Dendritic cell treated with granulocyte-macrophage colony-stimulating factor and Interleukin-4, amounts not matched to agents 40 ng/mL and 50 ng/mL, for 4 days (primary cell): ENCODE results near the gene ZFAND3.

Source experiments
- H3K27ac Mint-ChIP-seq: one replicate; pipeline ENCODE4 v1.8.0; 2022; ENCODE audit warnings: mild to moderate bottlenecking, mixed read lengths
- H3K27me3 Mint-ChIP-seq: one replicate; pipeline ENCODE4 v1.8.0; 2022; ENCODE audit warnings: mild to moderate bottlenecking, mixed read lengths
- H3K36me3 Mint-ChIP-seq: one replicate; pipeline ENCODE4 v1.8.0; 2022; ENCODE audit warnings: low read depth, mixed read lengths
- H3K4me1 Mint-ChIP-seq: one replicate; pipeline ENCODE4 v1.8.0; 2022; ENCODE audit warnings: low read depth, mixed read lengths
- H3K4me3 Mint-ChIP-seq: one replicate; pipeline ENCODE4 v1.8.0; 2022; ENCODE audit warnings: mild to moderate bottlenecking, moderate library complexity, mixed read lengths
- H3K9me3 Mint-ChIP-seq: one replicate; pipeline ENCODE4 v1.8.0; 2022; ENCODE audit warnings: mixed read lengths
- intact Hi-C: fragments of 100-400 bp; cut with micrococcal nuclease; formaldehyde crosslinking; loops from one replicate; pipeline ENCODE4 v1.15.0; 2022

The ZFAND3 gene

GRCh38 chr6:38092465-38092864 lies 272.9 kb downstream of the ZFAND3 start:
- intact Hi-C loops, result no loop called here
- H3K4me1 Mint-ChIP-seq, result peaks cover 18% of the 10 kb centered on the region
- H3K36me3 Mint-ChIP-seq, result peaks cover 19% of the 10 kb centered on the region
- H3K9me3 Mint-ChIP-seq, result no peaks in the 10 kb centered on the region
- no peak overlapping the region for H3K27ac Mint-ChIP-seq
- no peak overlapping the region for H3K4me3 Mint-ChIP-seq
- no peaks in the 10 kb centered on the region for H3K27me3 Mint-ChIP-seq

DNA sequence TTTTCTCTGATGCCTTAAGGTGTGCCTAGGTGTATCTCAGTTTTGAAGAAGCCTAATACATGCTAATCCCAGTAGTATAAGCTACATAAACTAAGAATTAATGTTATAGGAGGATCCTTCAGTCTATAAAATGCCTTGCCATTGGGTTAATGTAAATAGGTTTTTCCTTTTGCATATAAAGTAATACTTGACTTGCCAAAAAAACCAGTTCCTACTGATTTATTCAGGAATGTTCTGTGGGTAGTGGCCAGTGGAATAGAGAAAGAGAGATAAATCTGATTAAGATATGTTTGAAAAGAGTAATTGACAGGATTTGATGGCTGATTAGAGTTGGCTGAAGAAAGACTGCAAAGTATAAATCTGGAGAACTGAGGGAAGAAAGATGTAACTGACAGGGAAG lies 273.4 kb downstream of the ZFAND3 start:
- Mint-ChIP-seq H3K27me3 (no peaks in the 10 kb centered on the region), H3K4me1 (peaks cover 16% of the 10 kb centered on the region), H3K4me3 (no peak overlapping the region), H3K36me3 (peaks cover 16% of the 10 kb centered on the region), H3K9me3 (no peaks in the 10 kb centered on the region), H3K27ac (no peak overlapping the region)
- intact Hi-C loops, result no loop called here

DNA sequence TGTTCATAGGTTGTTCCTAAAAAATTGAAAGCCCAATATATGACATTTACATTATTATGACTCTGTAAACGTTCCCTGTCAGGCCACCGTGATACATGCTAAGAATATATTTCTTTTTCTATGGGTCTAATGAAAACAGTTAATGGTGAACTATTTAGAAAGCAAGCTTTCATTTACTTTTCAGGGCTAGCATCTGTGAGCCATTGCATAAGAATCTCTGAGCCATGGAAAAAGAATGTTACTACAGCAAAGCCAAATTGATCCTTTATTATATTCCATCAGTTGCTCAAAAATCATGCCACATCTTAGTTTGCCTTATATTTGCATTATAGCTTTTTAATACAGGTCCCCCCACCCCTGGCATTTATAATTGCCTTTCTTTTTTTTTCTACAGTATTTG lies 275.5 kb downstream of the ZFAND3 start:
- Mint-ChIP-seq H3K4me3 (no peak overlapping the region), H3K36me3 (peaks cover 13% of the 10 kb centered on the region), H3K27me3 (no peaks in the 10 kb centered on the region), H3K9me3 (no peaks in the 10 kb centered on the region), H3K4me1 (no peaks in the 10 kb centered on the region), H3K27ac (no peak overlapping the region)
- intact Hi-C loops, result no loop called here

GRCh38 chr6:38099221-38099620 lies 279.7 kb downstream of the ZFAND3 start:
- intact Hi-C loops, result no loop called here

DNA sequence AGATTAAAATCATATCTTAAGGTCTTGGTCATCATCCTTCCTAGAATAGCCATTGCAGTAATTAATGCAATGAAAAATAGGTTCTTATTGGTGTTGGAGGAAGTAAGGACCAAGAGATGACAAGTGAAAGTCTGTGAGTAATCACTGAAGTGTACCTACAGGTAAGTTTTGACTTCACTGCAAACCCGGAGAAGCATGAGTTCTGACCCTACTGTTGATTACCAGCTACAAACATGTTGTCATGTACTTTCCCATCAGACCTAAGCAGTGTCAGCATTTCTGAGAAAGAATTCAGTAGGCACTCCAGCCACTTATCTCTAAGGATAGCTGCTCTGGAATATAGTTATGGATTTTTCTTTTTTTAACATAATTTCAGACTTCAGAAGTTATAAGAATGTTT lies 280.9 kb downstream of the ZFAND3 start:
- Mint-ChIP-seq H3K4me1 (peaks cover 5% of the 10 kb centered on the region), H3K9me3 (no peaks in the 10 kb centered on the region), H3K36me3 (peaks cover 13% of the 10 kb centered on the region), H3K4me3 (no peak overlapping the region), H3K27me3 (no peaks in the 10 kb centered on the region), H3K27ac (no peak overlapping the region)
- intact Hi-C loops, result no loop called here

More at GRCh38 chr6:38099221-38099620, 279.7 kb downstream of the ZFAND3 start:
- Mint-ChIP-seq H3K9me3 (no peaks in the 10 kb centered on the region), H3K27me3 (no peaks in the 10 kb centered on the region), H3K36me3 (peaks cover 12% of the 10 kb centered on the region), H3K4me1 (peaks cover 5% of the 10 kb centered on the region), H3K27ac (no peak overlapping the region), H3K4me3 (no peak overlapping the region)

GRCh38 chr6:38103921-38104320 lies 284.4 kb downstream of the ZFAND3 start:
- H3K27ac Mint-ChIP-seq, result no peak overlapping the region
- intact Hi-C loops, result no loop called here
- no peaks in the 10 kb centered on the region for H3K9me3 Mint-ChIP-seq

DNA sequence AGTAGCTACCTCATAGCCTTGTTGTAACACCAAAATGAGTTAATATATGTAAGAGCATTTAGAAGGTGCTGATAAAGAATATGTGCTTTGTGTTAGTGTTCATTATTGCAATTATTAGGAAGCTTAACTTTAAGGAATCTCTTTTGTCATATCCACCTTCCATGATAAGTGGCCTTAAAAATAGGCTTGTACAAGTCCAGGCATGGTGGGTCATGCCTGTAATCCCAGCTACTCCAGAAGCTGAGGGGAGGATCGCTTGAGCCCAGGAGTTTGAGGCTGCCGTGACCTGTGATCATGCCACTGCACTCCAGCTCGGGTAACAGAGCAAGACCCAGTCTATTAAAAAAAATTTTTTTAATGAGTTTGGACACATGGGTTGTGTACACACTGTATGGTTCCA lies 285.5 kb downstream of the ZFAND3 start:
- Mint-ChIP-seq H3K4me1 (peaks cover 5% of the 10 kb centered on the region), H3K27me3 (no peaks in the 10 kb centered on the region), H3K4me3 (no peak overlapping the region), H3K36me3 (peaks cover 38% of the 10 kb centered on the region), H3K9me3 (no peaks in the 10 kb centered on the region), H3K27ac (no peak overlapping the region)
- intact Hi-C loops, result no loop called here

More at GRCh38 chr6:38103921-38104320, 284.4 kb downstream of the ZFAND3 start:
- Mint-ChIP-seq H3K4me3 (no peak overlapping the region), H3K4me1 (peaks cover 5% of the 10 kb centered on the region), H3K27me3 (no peaks in the 10 kb centered on the region), H3K36me3 (peaks cover 38% of the 10 kb centered on the region)

DNA sequence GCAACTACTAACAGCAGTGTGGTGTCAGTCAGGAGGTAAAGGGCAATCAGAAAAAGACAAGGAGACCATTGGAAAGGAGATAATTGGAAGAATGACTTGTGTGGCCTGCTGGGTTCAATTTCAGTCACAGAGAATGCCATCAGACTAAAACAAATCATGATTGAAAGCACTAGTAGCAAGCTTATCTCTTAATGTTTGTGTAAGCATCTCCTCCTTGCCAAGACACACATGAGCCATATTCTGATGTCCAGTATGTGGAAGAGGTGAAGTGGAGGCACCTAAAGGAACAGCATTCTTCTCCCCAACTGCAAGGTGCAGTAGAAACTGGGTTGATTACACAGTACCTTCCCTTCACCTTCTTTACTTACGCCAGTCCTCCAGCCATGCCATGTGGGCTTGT lies 287.5 kb downstream of the ZFAND3 start:
- Mint-ChIP-seq H3K36me3 (peaks cover 40% of the 10 kb centered on the region), H3K4me1 (peaks cover 2% of the 10 kb centered on the region), H3K4me3 (no peak overlapping the region), H3K27ac (no peak overlapping the region), H3K9me3 (no peaks in the 10 kb centered on the region), H3K27me3 (no peaks in the 10 kb centered on the region)
- intact Hi-C loops, result no loop called here

- Mint-ChIP-seq H3K9me3 (no peaks in the 10 kb centered on the region), H3K4me1 (no peaks in the 10 kb centered on the region), H3K36me3 (peaks cover 34% of the 10 kb centered on the region), H3K27ac (no peak overlapping the region), H3K4me3 (no peak overlapping the region), H3K27me3 (no peaks in the 10 kb centered on the region)
- intact Hi-C loops, result no loop called here
These were observed 291.0 kb downstream of the ZFAND3 start for GRCh38 chr6:38110481-38110971.

DNA sequence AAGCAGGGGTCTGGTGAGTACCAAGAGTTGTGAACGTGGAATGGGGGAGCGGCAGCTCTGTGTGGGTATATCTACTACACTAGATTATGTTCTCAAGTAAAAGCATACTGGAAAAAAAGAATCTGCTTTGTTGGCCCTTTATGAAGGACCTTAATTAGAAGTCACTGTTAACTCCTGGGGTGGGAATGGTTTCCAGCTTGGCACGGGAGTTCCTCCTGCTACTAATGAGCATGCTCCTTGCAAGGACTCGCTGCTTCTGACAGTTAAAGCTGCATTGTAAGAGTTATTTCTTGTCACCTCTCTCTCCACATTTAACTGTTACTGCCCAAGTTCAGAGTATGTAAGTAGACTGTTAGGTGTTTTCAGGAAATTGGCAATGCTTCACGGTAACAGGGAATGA lies 292.7 kb downstream of the ZFAND3 start:
- Mint-ChIP-seq H3K36me3 (peaks cover 38% of the 10 kb centered on the region), H3K9me3 (no peaks in the 10 kb centered on the region), H3K4me1 (no peaks in the 10 kb centered on the region), H3K27ac (no peak overlapping the region), H3K4me3 (no peak overlapping the region), H3K27me3 (no peaks in the 10 kb centered on the region)
- intact Hi-C loops, result no loop called here

DNA sequence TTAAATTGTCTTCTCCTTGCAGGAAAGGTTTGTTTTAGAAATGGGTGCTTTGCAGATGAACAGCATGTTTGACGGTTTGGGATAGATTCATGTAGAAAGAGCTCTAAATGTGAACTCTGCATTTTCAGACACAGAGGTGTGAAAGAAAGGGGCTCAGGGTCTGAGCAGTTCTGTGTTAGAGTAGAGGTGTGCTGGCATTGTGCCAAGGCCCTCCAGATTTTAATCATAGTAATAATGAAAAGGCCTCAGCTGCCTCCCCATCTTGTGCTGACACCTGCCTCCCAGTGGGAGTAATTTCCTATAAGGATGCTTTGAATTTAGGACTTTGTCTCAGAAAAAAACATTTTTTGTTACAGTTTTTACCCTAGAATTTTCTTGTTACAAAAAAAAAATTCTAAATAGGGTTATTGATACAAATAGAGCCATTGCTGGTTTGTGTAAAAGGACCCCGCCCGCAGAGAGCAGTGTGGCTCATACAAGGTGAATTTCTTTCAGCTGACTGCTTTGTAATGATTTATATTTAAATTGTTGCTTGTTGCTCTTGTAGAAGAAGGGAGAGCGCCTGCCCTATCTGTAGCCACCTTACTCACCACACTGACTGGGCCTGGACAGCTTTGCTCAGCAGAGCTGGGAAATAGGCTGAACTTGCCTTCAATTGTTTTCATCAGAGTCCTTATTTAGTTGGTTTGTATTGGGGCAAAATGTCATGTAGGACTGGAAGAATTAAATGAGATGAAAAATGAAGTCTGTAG lies 294.5 kb downstream of the ZFAND3 start:
- intact Hi-C loops, result no loop called here
- Mint-ChIP-seq H3K4me3 (no peak overlapping the region), H3K27me3 (no peaks in the 10 kb centered on the region), H3K36me3 (peaks cover 38% of the 10 kb centered on the region), H3K9me3 (no peaks in the 10 kb centered on the region), H3K4me1 (no peaks in the 10 kb centered on the region), H3K27ac (peak overlapping the region; percentile 38)

DNA sequence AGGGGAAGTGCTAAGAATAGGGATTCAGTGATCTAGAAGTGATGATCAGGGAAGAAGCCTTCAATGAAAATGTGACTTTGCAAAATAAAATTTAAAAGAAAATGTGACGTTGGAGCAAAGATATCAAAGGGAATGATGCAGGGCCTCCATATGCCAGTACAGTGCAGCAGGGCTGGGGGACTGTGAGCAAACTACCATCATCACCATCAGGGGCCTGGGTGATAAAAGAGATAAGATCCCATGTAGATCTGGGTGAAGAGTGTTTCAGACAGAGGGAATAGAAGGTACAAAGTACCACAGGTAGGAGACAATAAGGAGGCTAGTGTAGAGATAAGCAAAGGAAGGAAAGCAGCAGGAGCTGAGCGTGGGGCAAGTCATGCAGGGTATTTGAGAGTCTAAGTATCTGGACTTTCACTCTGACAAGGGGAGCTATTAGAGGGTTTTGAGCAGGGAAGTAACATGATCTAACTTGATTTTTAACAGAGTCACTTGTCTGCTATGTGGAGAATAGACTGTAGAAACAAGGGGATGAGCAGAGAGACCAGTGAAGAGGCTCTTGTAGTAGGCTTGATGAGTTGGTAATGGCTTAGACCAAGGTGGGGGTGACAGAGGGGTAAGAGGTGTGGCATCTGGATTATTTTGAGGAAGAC lies 295.6 kb downstream of the ZFAND3 start:
- Mint-ChIP-seq H3K9me3 (no peaks in the 10 kb centered on the region), H3K4me1 (no peaks in the 10 kb centered on the region), H3K36me3 (peaks cover 45% of the 10 kb centered on the region), H3K4me3 (no peak overlapping the region), H3K27ac (no peak overlapping the region), H3K27me3 (no peaks in the 10 kb centered on the region)
- intact Hi-C loops, result no loop called here

DNA sequence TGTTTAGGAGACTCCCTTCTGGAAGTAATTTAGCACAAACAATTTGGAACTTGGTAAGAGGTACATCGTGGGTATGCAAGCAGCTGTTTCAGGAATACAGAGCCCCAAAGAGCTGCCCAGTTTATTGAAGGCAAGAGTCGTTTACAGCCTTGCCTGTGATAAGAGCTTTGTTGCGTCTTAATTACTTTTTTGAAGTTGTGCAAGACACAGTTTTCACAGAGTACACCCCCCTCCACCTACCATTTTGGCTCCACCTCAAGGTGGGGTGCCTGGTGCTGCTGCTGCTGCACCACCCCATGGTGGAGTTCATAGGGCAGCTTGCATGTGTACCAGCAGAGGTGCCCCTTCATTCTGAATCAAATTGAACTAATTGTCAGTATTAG lies 296.1 kb downstream of the ZFAND3 start:
- H3K9me3 Mint-ChIP-seq, result no peaks in the 10 kb centered on the region
- no peaks in the 10 kb centered on the region for H3K27me3 Mint-ChIP-seq
- H3K36me3 Mint-ChIP-seq, result peaks cover 45% of the 10 kb centered on the region
- H3K4me3 Mint-ChIP-seq, result no peak overlapping the region
- H3K27ac Mint-ChIP-seq, result no peak overlapping the region
- no peaks in the 10 kb centered on the region for H3K4me1 Mint-ChIP-seq
- intact Hi-C loops, result no loop called here

DNA sequence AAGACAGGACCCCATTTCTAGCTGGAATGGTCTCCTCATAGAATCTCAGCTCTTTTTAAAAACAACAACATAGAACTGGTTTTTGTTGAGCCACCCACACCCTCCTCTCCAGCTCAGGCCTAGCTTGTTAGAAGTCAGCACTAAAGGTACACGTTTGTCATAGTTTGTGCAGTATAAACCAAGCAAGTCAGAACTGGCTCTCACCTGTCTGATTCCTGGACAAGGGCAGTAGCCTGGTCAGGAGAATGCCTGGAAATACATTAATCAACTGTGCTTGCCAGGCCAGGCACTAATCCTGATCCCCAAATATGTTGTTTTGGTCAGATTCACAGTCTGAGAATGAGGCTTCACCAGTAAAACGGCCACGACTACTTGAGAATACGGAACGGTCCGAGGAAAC lies 296.7 kb downstream of the ZFAND3 start:
- Mint-ChIP-seq H3K36me3 (peaks cover 49% of the 10 kb centered on the region), H3K4me3 (no peak overlapping the region), H3K27me3 (no peaks in the 10 kb centered on the region), H3K4me1 (no peaks in the 10 kb centered on the region), H3K27ac (no peak overlapping the region), H3K9me3 (no peaks in the 10 kb centered on the region)
- intact Hi-C loops, result no loop called here
